DMS153 (cell line): Measurements from ENCODE around the gene MARK2.
A peak's percentile ranks its signal among the peaks of the same experiment; 100 is the strongest.
"Not testable (repeated sequence)": the region's sequence is repeated elsewhere in the genome, so short reads cannot be mapped to it uniquely, and the experiment has no call there.

ENCODE experiments used
- DNase-seq: peaks from one replicate; lab custom pipeline; 2025; lab: John Stamatoyannopoulos, UW

The MARK2 gene

GRCh38 chr11:63838678-63839507 is at the start of gene MARK2:
Gene MARK2 (plus strand): TSS chr11:63839110. CDS start chr11:63839507, 397 bp downstream.
- peak; percentile 98 for DNase-seq

DNA sequence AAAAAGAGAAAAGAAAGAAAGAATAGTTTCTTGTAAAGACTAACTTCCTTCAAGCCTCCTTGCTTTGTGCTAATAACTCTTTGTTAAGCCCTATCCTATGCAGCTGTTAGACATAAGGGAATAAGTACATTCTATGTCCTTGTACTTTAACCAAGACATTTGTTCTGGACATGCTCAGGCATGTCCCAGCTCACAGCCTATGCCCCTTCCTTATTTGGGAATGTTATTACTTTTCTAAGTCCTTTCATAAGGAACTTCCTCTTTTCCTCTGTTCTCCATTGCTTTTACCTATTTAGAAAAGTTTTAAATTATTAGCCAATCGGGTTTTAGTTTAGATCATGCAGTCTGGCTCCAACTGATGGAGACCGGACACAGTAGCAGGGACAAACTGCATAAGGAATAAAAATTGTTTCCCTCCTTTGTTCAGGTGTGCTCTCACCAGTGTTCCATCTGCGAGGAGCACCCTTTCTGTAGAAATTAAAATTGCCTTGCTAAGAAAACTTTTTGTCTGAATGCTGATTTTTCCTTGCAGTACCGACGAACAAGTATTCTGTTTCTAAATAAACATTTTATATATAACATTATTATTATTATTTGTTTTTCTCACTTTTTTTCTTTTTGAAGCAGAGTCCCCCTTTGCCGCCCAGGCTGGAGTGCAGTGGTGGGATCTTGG is 47.3 kb upstream of the MARK2 start:
- DNase-seq = no peak

GRCh38 chr11:63793161-63793560 is 45.7 kb upstream of the MARK2 start:
- no peak for DNase-seq

GRCh38 chr11:63795066-63795465 is 43.8 kb upstream of the MARK2 start:
- no peak for DNase-seq

- no peak for DNase-seq
These were observed 38.0 kb upstream of the MARK2 start for GRCh38 chr11:63800921-63801320.

DNA sequence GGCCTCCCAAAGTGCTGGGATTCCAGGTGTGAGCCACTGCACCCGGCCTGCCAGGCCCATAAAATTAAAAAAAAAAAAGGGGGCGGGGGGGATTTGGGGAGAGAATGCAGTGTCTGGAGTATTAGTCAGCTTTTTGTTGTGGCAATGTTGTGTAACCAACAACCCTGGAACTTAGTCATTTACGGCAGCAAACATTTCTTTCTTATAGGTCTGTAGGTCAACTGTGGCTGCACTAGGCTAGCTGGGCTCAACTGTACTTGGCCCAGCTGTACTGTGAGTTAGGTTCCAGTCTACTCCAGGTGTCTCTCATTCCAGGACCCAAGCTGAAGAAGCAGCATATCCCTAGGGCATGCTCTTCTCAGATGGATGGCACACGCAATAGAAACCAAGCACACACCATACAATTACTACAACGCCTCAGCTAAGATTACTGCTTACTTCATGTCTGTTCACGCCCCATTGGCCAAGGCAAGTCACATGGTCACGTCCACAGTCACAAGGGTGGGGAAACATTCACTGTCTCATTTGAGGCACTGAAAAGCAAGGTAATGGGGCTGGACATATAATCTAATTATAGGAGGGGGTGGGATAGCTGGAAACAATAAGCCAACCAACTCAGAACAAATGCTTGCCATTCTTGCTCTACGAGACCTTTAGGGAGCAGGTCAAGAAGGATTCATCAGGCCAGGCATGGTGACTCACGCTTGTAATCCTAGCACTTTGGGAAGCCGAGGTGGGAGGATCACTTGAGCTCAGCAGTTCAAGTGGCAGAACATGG is 36.1 kb upstream of the MARK2 start:
- no peak for DNase-seq

GRCh38 chr11:63804259-63804658 is 34.7 kb upstream of the MARK2 start:
- DNase-seq = no peak

DNA sequence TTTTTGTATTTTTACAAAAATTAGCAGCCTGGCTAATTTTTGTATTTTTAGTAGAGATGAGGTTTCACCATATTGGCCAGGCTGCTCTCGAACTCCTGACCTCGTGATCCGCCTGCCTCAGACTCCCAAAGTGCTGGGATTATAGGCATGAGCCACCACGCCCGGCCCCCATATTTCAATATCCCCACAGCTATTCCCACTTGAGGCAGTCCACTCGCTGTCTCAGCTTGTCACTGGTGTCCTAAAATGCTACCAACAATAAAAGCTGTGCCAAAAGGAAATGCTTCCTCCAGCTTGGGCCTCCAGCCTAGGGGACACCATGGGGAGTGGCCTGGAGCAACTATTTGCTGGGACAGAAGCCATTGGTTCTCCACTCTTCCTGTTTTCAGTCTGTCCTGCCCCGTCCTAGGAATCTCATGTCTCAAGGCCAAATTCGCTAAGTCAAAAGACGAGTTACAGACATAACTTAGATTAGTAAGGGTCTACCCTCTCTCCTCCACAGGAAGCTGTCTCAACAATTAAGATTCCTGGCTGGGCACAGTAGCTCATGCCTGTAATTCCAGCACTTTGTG is 33.0 kb upstream of the MARK2 start:
- DNase-seq = no peak

- DNase-seq = not testable (repeated sequence)
These were observed 28.5 kb upstream of the MARK2 start for GRCh38 chr11:63810383-63810782.

DNA sequence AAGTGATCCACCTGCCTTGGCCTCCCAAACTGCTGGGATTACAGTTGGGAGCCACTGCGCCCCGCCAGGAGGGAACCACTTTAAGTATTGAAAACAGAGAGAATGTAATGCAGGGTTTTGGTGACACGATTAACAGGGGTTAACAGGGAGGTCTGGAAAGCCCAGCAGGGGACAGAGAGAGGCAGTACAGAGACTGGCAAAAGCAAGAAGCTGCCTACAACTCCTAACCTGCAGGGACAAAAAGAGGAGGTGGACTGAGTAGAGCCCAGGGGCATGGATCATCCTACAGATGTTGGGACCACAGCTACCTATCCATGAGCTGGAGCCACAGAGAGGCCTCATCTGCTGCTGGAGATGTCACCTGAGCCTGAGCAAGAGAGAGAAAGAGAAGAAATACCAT is 27.4 kb upstream of the MARK2 start:
- DNase-seq = no peak

- peak; percentile 26 for DNase-seq
These were observed 25.8 kb upstream of the MARK2 start, which contains the start of gene SPINDOC for GRCh38 chr11:63813035-63813562. Gene SPINDOC (plus strand): TSS chr11:63813456. CDS start chr11:63813687, 231 bp downstream.

DNA sequence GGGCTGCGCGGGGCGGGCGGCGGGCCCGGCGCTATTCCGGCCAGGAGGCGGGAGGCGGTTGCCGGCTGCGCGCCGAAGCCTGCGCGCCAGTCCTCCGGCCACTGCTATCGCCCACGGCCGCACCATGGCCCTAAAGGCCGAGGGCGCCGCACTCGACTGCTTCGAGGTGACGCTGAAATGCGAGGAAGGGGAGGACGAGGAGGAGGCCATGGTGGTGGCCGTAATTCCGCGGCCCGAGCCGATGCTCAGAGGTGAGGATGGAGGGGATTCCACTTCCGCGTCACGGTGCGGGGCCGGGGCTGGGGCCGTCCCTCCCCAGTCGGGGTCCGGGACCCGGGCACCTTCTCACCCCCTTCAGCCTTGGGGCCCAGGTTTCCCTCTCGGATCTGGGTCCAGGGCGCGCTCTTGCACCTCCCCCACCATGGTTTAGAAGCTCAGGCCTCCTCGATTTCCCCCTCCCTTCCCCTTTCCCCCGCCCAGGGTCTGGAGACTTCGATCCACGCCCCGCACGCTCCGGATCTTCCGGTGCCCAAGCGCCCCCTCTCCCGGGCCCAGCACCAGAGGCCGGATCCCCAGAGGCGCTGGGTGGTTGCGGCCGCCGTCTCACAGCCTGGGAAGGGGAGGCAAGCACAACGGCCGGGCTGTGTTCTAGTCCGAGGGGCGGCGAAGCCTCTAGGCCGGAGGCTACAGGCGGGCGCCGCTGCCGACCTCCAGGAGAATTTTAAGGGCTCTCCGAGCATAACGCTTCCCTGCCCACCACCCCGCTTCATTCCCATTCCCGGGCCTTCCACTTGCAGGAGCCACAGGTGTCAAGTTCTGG is 25.1 kb upstream of the MARK2 start:
- DNase-seq = no peak

DNA sequence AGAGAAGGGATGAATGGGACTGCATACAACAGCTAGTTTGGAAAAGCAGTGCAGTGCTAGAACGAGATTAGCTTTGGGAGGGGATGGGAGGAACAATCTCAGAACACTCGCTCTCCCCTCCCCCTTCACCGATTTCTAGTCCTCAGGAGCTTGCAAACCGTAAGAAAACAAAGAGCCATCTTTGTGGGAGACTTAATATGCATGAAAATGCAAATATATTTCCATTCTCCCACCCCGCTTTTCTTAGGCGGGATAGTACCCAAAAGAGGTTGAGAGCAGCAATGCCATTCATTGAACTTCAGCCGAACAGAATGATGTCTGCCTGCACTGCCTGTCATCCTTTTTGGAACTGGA is 24.6 kb upstream of the MARK2 start:
- no peak for DNase-seq

GRCh38 chr11:63816166-63816565 is 22.7 kb upstream of the MARK2 start:
- no peak for DNase-seq

GRCh38 chr11:63816732-63817131 is 22.2 kb upstream of the MARK2 start:
- no peak for DNase-seq

DNA sequence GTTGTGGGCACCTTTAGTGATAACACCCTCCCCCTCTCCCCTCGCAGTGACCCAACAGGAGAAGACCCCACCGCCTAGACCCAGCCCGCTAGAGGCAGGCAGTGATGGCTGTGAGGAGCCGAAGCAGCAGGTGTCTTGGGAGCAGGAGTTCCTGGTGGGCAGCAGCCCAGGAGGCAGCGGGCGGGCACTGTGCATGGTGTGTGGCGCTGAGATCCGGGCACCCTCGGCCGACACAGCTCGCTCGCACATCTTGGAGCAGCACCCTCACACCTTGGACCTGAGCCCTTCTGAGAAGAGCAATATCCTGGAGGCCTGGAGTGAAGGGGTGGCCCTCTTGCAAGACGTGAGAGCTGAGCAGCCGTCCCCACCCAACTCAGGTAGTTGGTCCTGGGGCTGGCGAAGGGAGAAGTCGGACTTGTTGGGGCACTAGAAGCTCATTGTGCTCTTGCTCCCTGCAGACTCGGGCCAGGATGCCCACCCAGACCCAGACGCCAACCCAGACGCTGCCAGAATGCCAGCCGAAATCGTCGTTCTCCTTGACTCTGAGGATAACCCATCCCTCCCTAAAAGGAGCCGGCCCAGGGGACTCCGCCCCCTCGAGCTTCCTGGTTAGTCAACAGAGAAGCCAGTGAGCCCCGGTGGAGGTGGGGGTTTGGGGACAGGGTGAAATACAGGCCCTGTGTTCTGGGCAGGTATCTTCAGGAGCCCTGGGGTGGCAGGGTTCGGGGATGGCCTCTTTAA is 21.0 kb upstream of the MARK2 start:
- DNase-seq = no peak

GRCh38 chr11:63818609-63819008 is 20.3 kb upstream of the MARK2 start:
- no peak for DNase-seq

DNA sequence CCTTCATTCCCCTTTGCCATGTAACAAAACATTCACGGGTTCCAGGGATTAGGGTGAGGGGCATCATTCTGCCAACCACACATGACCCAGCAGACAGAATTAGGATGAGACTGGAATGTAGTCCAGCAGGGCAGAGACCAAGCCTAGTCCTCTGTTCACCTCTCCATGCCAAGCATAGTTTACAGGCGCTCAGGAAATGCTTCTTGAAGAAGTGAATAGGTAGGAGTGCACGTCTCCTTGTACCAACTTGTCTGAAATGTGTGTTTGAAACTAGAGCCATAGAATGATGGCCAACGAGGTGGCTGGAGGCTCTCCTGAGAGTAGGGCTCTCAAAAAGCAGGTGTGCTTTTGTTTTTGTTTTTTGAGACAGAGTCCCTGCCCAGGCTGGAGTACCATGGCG is 17.5 kb upstream of the MARK2 start:
- no peak for DNase-seq

GRCh38 chr11:63826471-63827190 is 12.3 kb upstream of the MARK2 start:
- no peak for DNase-seq
